Central memory CD8-positive, alpha-beta T cell (primary cell): ENCODE data around the gene ISG20.

Source experiments
- ATAC-seq: fragments of 150-1000 bp; cut with Tn5 transposase; replicated peaks from 2 replicates; pipeline ENCODE4 v1.10.0; 2022; ENCODE audit warnings: mild to moderate bottlenecking, moderate FRiP score, moderate number of reproducible peaks; ENCODE audit not compliant: poor library complexity, severe bottlenecking; ENCODE audit errors: extremely low read depth
- DNase-seq, 2 donors: peaks; one replicate each; pipeline ENCODE4 v3.0.0; 2021; ENCODE audit warnings: low spot score in 2 of 2
- H3K27ac Mint-ChIP-seq: one replicate; pipeline ENCODE4 v1.8.0; 2022; ENCODE audit warnings: low read depth, mild to moderate bottlenecking, moderate library complexity, mixed read lengths
- H3K27me3 Mint-ChIP-seq: one replicate; pipeline ENCODE4 v1.8.0; 2022; ENCODE audit warnings: mixed read lengths
- H3K36me3 Mint-ChIP-seq: one replicate; pipeline ENCODE4 v1.8.0; 2022; ENCODE audit warnings: mild to moderate bottlenecking, moderate library complexity, mixed read lengths; ENCODE audit not compliant: insufficient read depth
- H3K4me1 Mint-ChIP-seq: one replicate; pipeline ENCODE4 v1.8.0; 2022; ENCODE audit warnings: mixed read lengths
- H3K4me3 Mint-ChIP-seq: one replicate; pipeline ENCODE4 v1.8.0; 2022; ENCODE audit warnings: mild to moderate bottlenecking, moderate library complexity, mixed read lengths
- H3K9me3 Mint-ChIP-seq: one replicate; pipeline ENCODE4 v1.8.0; 2022; ENCODE audit warnings: mixed read lengths

The ISG20 gene

GRCh38 chr15:88638626-88639372, at the start of gene ISG20:
Gene ISG20, plus strand, starts transcription at chr15:88639016. Its CDS starts 351 bp downstream, at chr15:88639367.
- Mint-ChIP-seq H3K27ac (peak within 1 kb of the TSS; percentile 98), H3K4me3 (peak within 1 kb of the TSS; percentile 86), H3K9me3 (no peaks in the 10 kb centered on the region), H3K27me3 (no peaks in the 10 kb centered on the region), H3K4me1 (peaks cover 59% of the 10 kb centered on the region), H3K36me3 (peaks cover 49% of the 10 kb centered on the region)
- peak; percentile 88 to 99 for DNase-seq
- peak; percentile 82 for ATAC-seq

- Mint-ChIP-seq H3K27me3 (peaks cover 3% of the 10 kb centered on the region), H3K36me3 (no peaks in the 10 kb centered on the region), H3K9me3 (no peaks in the 10 kb centered on the region), H3K4me1 (no peaks in the 10 kb centered on the region), H3K27ac (no peak overlapping the region), H3K4me3 (no peak overlapping the region)
- no peak for ATAC-seq
- DNase-seq: no peak
Measured at GRCh38 chr15:88590759-88591158, 48.1 kb upstream of the ISG20 start.

- DNase-seq: no peak
- no peaks in the 10 kb centered on the region for H3K9me3 Mint-ChIP-seq
Measured at GRCh38 chr15:88591384-88591783, 47.4 kb upstream of the ISG20 start.

GRCh38 chr15:88603885-88604284, 34.9 kb upstream of the ISG20 start:
- H3K4me1 Mint-ChIP-seq: peaks cover 10% of the 10 kb centered on the region
- H3K27me3 Mint-ChIP-seq: peaks cover 74% of the 10 kb centered on the region
- H3K36me3 Mint-ChIP-seq: peaks cover 1% of the 10 kb centered on the region
- no peak overlapping the region for H3K27ac Mint-ChIP-seq
- no peak for ATAC-seq
- no peaks in the 10 kb centered on the region for H3K9me3 Mint-ChIP-seq
- DNase-seq: no peak
- no peak overlapping the region for H3K4me3 Mint-ChIP-seq

More at GRCh38 chr15:88591384-88591783, 47.4 kb upstream of the ISG20 start:
- Mint-ChIP-seq H3K4me3 (no peak overlapping the region), H3K27ac (no peak overlapping the region), H3K27me3 (peaks cover 9% of the 10 kb centered on the region), H3K36me3 (no peaks in the 10 kb centered on the region), H3K4me1 (no peaks in the 10 kb centered on the region)
- no peak for ATAC-seq

GRCh38 chr15:88604381-88605188, 34.2 kb upstream of the ISG20 start:
- Mint-ChIP-seq H3K9me3 (no peaks in the 10 kb centered on the region), H3K27me3 (peaks cover 82% of the 10 kb centered on the region), H3K4me1 (peaks cover 10% of the 10 kb centered on the region), H3K36me3 (peaks cover 1% of the 10 kb centered on the region), H3K27ac (no peak overlapping the region), H3K4me3 (no peak overlapping the region)
- DNase-seq: no peak
- no peak for ATAC-seq

GRCh38 chr15:88605189-88606069, 33.4 kb upstream of the ISG20 start:
- DNase-seq (no peak), ATAC-seq (no peak)
- H3K36me3 Mint-ChIP-seq: peaks cover 1% of the 10 kb centered on the region
- H3K27ac Mint-ChIP-seq: no peak overlapping the region
- H3K27me3 Mint-ChIP-seq: peaks cover 82% of the 10 kb centered on the region
- H3K9me3 Mint-ChIP-seq: no peaks in the 10 kb centered on the region
- peaks cover 10% of the 10 kb centered on the region for H3K4me1 Mint-ChIP-seq
- no peak overlapping the region for H3K4me3 Mint-ChIP-seq

DNA sequence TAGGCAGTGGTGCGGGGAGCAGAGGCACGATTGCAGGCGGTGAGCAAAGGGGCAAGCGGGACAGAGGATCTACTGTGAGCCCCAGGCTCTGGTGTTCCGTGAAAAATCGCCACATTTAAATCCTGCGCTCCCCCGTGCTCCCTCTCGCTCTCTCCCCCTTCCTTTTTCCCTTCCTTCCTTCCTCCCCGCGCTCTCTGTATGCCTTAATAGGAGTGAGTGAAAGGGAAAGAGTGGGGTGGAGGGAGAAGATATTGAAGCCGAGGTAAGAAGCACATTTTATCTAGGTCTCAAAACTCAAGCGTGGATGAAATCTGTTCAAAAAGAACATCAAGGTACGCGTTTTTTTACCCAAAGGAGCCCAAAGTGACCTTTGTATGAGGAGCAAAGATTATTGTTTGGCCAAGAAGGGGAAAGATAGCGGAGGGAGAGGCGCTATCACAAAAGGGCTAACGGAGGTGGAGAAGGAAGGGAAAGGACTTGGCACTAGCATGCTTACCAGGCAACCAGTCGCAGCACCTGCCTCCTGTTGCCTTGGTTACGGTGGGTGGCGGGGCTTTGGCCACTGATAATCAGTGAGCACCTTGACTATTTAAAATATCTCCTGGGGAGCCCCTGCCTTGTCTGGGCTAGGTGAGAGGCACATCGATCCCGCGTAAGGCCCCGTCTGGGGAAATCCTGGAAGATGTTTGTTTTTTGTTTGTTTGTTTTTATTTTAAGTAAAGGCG, 32.6 kb upstream of the ISG20 start:
- Mint-ChIP-seq H3K4me1 (peaks cover 10% of the 10 kb centered on the region), H3K4me3 (no peak overlapping the region), H3K27me3 (peaks cover 88% of the 10 kb centered on the region), H3K27ac (no peak overlapping the region), H3K9me3 (no peaks in the 10 kb centered on the region), H3K36me3 (peaks cover 1% of the 10 kb centered on the region)
- ATAC-seq (no peak), DNase-seq (no peak)

GRCh38 chr15:88607951-88608350, 30.9 kb upstream of the ISG20 start:
- H3K4me3 Mint-ChIP-seq: no peak overlapping the region
- H3K4me1 Mint-ChIP-seq: peaks cover 10% of the 10 kb centered on the region
- peaks cover 1% of the 10 kb centered on the region for H3K36me3 Mint-ChIP-seq
- H3K9me3 Mint-ChIP-seq: no peaks in the 10 kb centered on the region
- ATAC-seq: no peak
- no peak overlapping the region for H3K27ac Mint-ChIP-seq
- H3K27me3 Mint-ChIP-seq: peaks cover 98% of the 10 kb centered on the region
- DNase-seq: no peak

GRCh38 chr15:88608607-88609181, 30.1 kb upstream of the ISG20 start:
- no peak for ATAC-seq
- no peaks in the 10 kb centered on the region for H3K9me3 Mint-ChIP-seq
- no peak overlapping the region for H3K4me3 Mint-ChIP-seq
- H3K27ac Mint-ChIP-seq: no peak overlapping the region
- peaks cover 98% of the 10 kb centered on the region for H3K27me3 Mint-ChIP-seq
- H3K36me3 Mint-ChIP-seq: peaks cover 1% of the 10 kb centered on the region
- peaks cover 10% of the 10 kb centered on the region for H3K4me1 Mint-ChIP-seq
- no peak for DNase-seq

GRCh38 chr15:88609344-88610090, 29.3 kb upstream of the ISG20 start:
- no peak overlapping the region for H3K4me3 Mint-ChIP-seq
- H3K36me3 Mint-ChIP-seq: peaks cover 1% of the 10 kb centered on the region
- DNase-seq (no peak), ATAC-seq (no peak)
- no peak overlapping the region for H3K27ac Mint-ChIP-seq
- H3K9me3 Mint-ChIP-seq: no peaks in the 10 kb centered on the region
- H3K27me3 Mint-ChIP-seq: peaks cover 89% of the 10 kb centered on the region
- peaks cover 4% of the 10 kb centered on the region for H3K4me1 Mint-ChIP-seq

DNA sequence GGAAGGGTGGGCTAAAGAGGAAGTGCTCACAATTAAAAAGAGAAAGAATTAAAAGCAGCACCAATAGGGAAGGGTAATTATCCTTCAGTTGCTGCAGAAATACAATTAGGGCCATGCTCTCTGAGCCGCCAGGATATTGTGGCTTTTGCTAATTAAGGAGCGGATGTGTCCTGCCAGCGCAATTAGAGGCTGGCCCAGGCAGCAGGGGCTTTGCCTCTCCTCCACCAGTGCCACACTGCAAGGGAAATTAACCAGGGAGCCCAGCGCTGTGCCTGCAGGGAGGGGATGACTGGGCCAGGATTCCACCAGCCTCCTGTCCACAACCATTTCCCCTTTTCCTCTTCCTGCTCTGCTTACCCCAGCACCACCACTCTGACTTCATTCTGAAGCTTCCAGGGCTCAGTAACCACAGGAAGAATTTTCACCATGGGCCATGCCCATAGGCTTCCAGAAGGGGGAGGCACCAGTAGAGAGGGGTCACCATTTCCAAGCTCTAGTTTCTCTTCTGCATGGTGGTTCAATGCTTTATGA, 28.1 kb upstream of the ISG20 start:
- Mint-ChIP-seq H3K4me1 (no peaks in the 10 kb centered on the region), H3K27me3 (peaks cover 77% of the 10 kb centered on the region), H3K27ac (no peak overlapping the region), H3K4me3 (no peak overlapping the region), H3K36me3 (peaks cover 1% of the 10 kb centered on the region), H3K9me3 (no peaks in the 10 kb centered on the region)
- DNase-seq: no peak
- no peak for ATAC-seq
